Loucy (cell line): ENCODE measurements around the gene ARL8B.

ENCODE experiments used
- H2AFZ ChIP-seq: fragments of 200-600 bp; sonication (generic); 2 replicates; pipeline ENCODE4 v1.6.0; 2016; ENCODE audit warnings: antibody characterized with exemption, mild to moderate bottlenecking, low read length, moderate library complexity
- H3F3A ChIP-seq: fragments of 200-600 bp; 2 replicates; pipeline ENCODE4 v1.6.0; 2016; ENCODE audit warnings: antibody characterized with exemption, low read depth, mild to moderate bottlenecking
- H3K27me3 ChIP-seq: fragments of 200-600 bp; sonication (generic); 2 replicates; pipeline ENCODE4 v1.6.1; 2014; ENCODE audit warnings: low read length, mild to moderate bottlenecking; ENCODE audit not compliant: insufficient read depth, poor library complexity, severe bottlenecking
- H3K36me3 ChIP-seq: fragments of 200-600 bp; sonication (generic); 2 replicates; pipeline ENCODE4 v1.6.1; 2016; ENCODE audit warnings: low read length; ENCODE audit not compliant: insufficient read depth
- H3K4me1 ChIP-seq: fragments of 200-600 bp; sonication (generic); 2 replicates; pipeline ENCODE4 v1.5.1; 2014; ENCODE audit warnings: low read length, mild to moderate bottlenecking; ENCODE audit not compliant: insufficient read depth, poor library complexity, severe bottlenecking
- H3K4me2 ChIP-seq: fragments of 200-600 bp; sonication (generic); 2 replicates; pipeline ENCODE4 v1.6.0; 2014; ENCODE audit warnings: antibody characterized with exemption, low read length, low read depth, mild to moderate bottlenecking; ENCODE audit not compliant: poor library complexity, severe bottlenecking
- H3K4me3 ChIP-seq: fragments of 200-600 bp; sonication (generic); 2 replicates; pipeline ENCODE4 v1.5.1; 2014; ENCODE audit warnings: low read length, mild to moderate bottlenecking, mixed read lengths; ENCODE audit not compliant: poor library complexity, severe bottlenecking
- H3K79me2 ChIP-seq: fragments of 200-600 bp; sonication (generic); 2 replicates; pipeline ENCODE4 v1.6.1; 2014; ENCODE audit warnings: low read length; ENCODE audit not compliant: insufficient read depth
- H3K9ac ChIP-seq: fragments of 200-600 bp; sonication (generic); 2 replicates; pipeline ENCODE4 v1.6.0; 2014; ENCODE audit warnings: mild to moderate bottlenecking, low read depth, low read length, moderate library complexity; ENCODE audit not compliant: poor library complexity, severe bottlenecking
- H3K9me2 ChIP-seq: fragments of 200-600 bp; sonication (generic); replicated peaks from 2 replicates; pipeline ENCODE4 v1.6.1; 2016; ENCODE audit warnings: low read depth, low read length, mixed read lengths
- H3K9me3 ChIP-seq: fragments of 200-600 bp; sonication (generic); 2 replicates; pipeline ENCODE4 v1.6.1; 2014; ENCODE audit warnings: mild to moderate bottlenecking, antibody characterized with exemption, low read length, low read depth; ENCODE audit not compliant: insufficient read depth
- H4K20me1 ChIP-seq: fragments of 200-600 bp; sonication (generic); 2 replicates; pipeline ENCODE4 v1.6.0; 2014; ENCODE audit warnings: antibody characterized with exemption, low read length, mild to moderate bottlenecking; ENCODE audit not compliant: insufficient read depth, poor library complexity, severe bottlenecking
- CTCF ChIP-seq: fragments of 200-600 bp; sonication (generic); conservative IDR thresholded peaks from 2 replicates; pipeline ENCODE4 v1.5.1; 2014; ENCODE audit warnings: mild to moderate bottlenecking, antibody characterized with exemption, low read length
- EZH2phosphoT487 ChIP-seq: fragments of 200-600 bp; IDR thresholded peaks from 2 replicates; pipeline ENCODE4 v1.6.1; 2018; ENCODE audit warnings: antibody characterized with exemption, mild to moderate bottlenecking, moderate library complexity, borderline replicate concordance

The ARL8B gene

GRCh38 chr3:5194341-5194740 lies 72.2 kb downstream of the ARL8B start:
- no peaks in the 10 kb centered on the region for H3K9me2 ChIP-seq
- peaks cover 89% of the 10 kb centered on the region for H3K4me1 ChIP-seq
- no peak overlapping the region for H3K9ac ChIP-seq
- H3K36me3 ChIP-seq = peaks cover 15% of the 10 kb centered on the region
- H4K20me1 ChIP-seq = peaks cover 62% of the 10 kb centered on the region
- 0 out of 2 replicates have a peak, but pooled peaks cover 8% of the 10 kb centered on the region for H3F3A ChIP-seq
- H3K9me3 ChIP-seq = no peaks in the 10 kb centered on the region
- H3K27me3 ChIP-seq = no peaks in the 10 kb centered on the region
- TF ChIP-seq CTCF = no peak
- no peak for TF ChIP-seq EZH2phosphoT487
- peak overlapping the region; percentile 57 for H3K4me2 ChIP-seq
- H3K4me3 ChIP-seq = peak overlapping the region; percentile 39
- no peak overlapping the region for H2AFZ ChIP-seq
- H3K79me2 ChIP-seq = peaks cover 99% of the 10 kb centered on the region

- H2AFZ ChIP-seq = no peak overlapping the region
- 0 out of 2 replicates have a peak, but pooled peaks cover 8% of the 10 kb centered on the region for H3F3A ChIP-seq
- H3K9ac ChIP-seq = no peak overlapping the region
- H3K4me2 ChIP-seq = peak overlapping the region; percentile 57
- H3K79me2 ChIP-seq = peaks cover 98% of the 10 kb centered on the region
- no peaks in the 10 kb centered on the region for H3K9me2 ChIP-seq
- H3K4me1 ChIP-seq = peaks cover 86% of the 10 kb centered on the region
- peaks cover 21% of the 10 kb centered on the region for H3K36me3 ChIP-seq
- peaks cover 58% of the 10 kb centered on the region for H4K20me1 ChIP-seq
- peak overlapping the region; percentile 39 for H3K4me3 ChIP-seq
- no peaks in the 10 kb centered on the region for H3K27me3 ChIP-seq
- TF ChIP-seq EZH2phosphoT487 = no peak
- no peak for TF ChIP-seq CTCF
- H3K9me3 ChIP-seq = no peaks in the 10 kb centered on the region
Observed at GRCh38 chr3:5194801-5195509, 72.9 kb downstream of the ARL8B start.

- H3K4me1 ChIP-seq = peaks cover 81% of the 10 kb centered on the region
- peaks cover 27% of the 10 kb centered on the region for H3K36me3 ChIP-seq
- no peaks in the 10 kb centered on the region for H3K9me3 ChIP-seq
- H3K79me2 ChIP-seq = peaks cover 91% of the 10 kb centered on the region
- no peak overlapping the region for H3K9ac ChIP-seq
- H3K4me3 ChIP-seq = peak overlapping the region; percentile 39
- peaks cover 52% of the 10 kb centered on the region for H4K20me1 ChIP-seq
- TF ChIP-seq EZH2phosphoT487 (no peak), CTCF (no peak)
- H3K4me2 ChIP-seq = peak overlapping the region; percentile 57
- H3K27me3 ChIP-seq = no peaks in the 10 kb centered on the region
- H3K9me2 ChIP-seq = no peaks in the 10 kb centered on the region
- 0 out of 2 replicates have a peak, but pooled peaks cover 8% of the 10 kb centered on the region for H3F3A ChIP-seq
- no peak overlapping the region for H2AFZ ChIP-seq
Observed at GRCh38 chr3:5195605-5196004, 73.5 kb downstream of the ARL8B start.
